RWPE1 (cell line): ENCODE results near the gene IFIT5.

Experiments used
- CTCF ChIA-PET: fragments of 350-600 bp; sonication (Branson Sonifier 250); formaldehyde crosslinking; extraction: SDS; loops from one replicate; lab custom pipeline; 2021; lab: Yijun Ruan, JAX
- POLR2A ChIA-PET: fragments of 400-600 bp; formaldehyde crosslinking; extraction: SDS; loops from one replicate; lab custom pipeline; 2020; ENCODE audit warnings: antibody characterized with exemption; ENCODE audit not compliant: low non-redundant PET; lab: Yijun Ruan, JAX
- DNase-seq: peaks from one replicate; pipeline ENCODE4 v3.0.0; 2012; ENCODE audit warnings: low spot score
- H3K27ac ChIP-seq: fragments of 450-650 bp; 2 replicates; pipeline ENCODE4 v1.5.1; 2017
- TF ChIP-seq, protein P1 (sequence below): fragments of 450-650 bp; conservative IDR thresholded peaks from 2 replicates; pipeline ENCODE4 v1.5.1; 2017; ENCODE audit warnings: low read depth, mild to moderate bottlenecking

IFIT5 gene

DNA sequence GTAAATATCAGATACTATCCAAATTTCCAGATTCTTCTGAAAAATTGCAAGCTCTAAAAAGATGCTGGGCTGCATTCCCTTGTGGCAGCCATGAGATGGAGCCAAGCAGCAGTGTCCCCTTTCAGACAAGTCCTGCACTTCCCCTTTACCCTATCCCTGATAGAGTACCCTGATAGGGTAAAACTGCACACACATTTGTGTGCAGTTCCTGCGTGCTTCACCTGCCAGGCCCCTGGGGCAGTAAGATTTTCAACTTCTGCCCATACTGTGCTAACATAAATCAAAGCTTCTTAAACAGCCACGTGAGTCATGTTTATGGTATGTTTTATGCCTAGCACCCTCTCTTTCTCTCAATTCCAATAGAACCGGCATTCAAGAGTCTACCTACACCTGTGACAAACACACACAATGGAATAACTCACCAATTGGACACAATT is 52.2 kb downstream of the IFIT5 start:
- TF ChIP-seq, protein P1, sequence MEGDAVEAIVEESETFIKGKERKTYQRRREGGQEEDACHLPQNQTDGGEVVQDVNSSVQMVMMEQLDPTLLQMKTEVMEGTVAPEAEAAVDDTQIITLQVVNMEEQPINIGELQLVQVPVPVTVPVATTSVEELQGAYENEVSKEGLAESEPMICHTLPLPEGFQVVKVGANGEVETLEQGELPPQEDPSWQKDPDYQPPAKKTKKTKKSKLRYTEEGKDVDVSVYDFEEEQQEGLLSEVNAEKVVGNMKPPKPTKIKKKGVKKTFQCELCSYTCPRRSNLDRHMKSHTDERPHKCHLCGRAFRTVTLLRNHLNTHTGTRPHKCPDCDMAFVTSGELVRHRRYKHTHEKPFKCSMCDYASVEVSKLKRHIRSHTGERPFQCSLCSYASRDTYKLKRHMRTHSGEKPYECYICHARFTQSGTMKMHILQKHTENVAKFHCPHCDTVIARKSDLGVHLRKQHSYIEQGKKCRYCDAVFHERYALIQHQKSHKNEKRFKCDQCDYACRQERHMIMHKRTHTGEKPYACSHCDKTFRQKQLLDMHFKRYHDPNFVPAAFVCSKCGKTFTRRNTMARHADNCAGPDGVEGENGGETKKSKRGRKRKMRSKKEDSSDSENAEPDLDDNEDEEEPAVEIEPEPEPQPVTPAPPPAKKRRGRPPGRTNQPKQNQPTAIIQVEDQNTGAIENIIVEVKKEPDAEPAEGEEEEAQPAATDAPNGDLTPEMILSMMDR: peak; percentile 73
- ChIA-PET CTCF (interaction anchor here (0.6 to 2.1 kb wide), 15 partner anchors 13 to 234 kb away, joined by 3 to 11 read pairs (median 3); no protein-coding TSS in a partner anchor), POLR2A (no interaction called here)
- DNase-seq: peak; percentile 86
- H3K27ac ChIP-seq: peak overlapping the region; percentile 61

DNA sequence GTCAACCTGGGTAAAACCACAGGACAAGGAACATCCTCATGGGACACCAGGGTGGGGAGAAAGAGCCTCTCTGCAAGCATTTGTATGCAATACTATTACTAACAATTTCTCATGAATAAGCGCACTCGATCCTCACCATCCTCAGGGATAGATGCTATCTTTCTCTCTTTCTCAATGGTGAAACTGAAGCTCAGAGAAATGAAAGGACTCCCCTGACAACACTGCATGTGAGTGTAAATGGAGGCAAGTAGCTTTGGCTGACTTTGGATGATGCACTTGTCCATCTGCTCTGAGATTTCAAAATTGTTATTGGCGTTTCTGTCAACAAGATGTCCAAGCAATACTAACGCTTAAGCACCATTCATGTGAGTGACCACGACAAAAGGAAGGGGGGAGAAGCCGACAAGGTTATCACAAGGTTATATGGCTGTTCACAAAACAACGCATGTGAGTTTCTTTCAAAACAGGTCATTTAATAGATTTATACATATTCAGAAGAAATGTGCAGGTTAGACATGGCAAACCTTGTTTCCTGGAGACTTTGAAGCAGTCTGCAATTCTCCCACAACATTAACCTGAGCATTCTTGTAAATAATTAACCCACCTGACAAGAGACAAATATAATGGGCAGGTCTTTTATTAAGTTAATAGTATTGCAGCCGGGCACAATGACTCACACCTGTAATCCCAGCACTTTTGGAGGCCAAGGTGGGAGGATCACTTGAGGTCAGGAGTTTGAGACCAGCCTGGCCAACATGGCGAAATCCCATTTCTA is 54.0 kb downstream of the IFIT5 start:
- TF ChIP-seq, protein P1: no peak

DNA sequence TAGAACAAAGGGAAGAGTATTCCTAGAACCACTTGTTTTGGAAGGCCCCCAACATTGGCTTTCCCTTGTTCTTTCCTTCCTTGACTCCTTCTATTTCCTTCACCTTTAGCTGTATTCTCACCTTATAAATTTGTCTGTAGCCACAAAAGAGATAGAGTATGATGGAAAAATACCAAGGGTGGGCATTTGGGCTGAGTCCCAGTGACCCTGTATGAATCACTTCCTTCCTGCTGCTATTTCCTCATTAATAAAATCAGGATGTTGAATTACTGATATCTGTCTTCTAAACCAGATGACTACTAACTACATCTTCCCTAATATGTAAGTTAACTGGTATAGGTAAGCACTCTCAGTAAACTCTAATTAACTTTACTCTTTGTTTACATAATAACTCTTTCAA is 55.1 kb downstream of the IFIT5 start:
- DNase-seq: no peak
- TF ChIP-seq, protein P1: no peak
- H3K27ac ChIP-seq: no peak overlapping the region
- POLR2A ChIA-PET: no interaction called here
- CTCF ChIA-PET: no interaction called here

More for the DNA sequence above, 54.0 kb downstream of the IFIT5 start:
- POLR2A ChIA-PET: no interaction called here
- no peak overlapping the region for H3K27ac ChIP-seq
- CTCF ChIA-PET: interaction anchor here (0.5 to 0.6 kb wide), 2 partner anchors 96 to 800 kb away, joined by 3 read pairs; no protein-coding TSS in a partner anchor
- no peak for DNase-seq
